GM12878 (cell line): ENCODE measurements around the gene C5AR2. TPM values are rescaled to one million over a fixed set of nuclear protein-coding genes. Genes with fewer than 3 reads are reported as not detected.

Experiments used
- ATAC-seq: fragments of 200-7000 bp; cut with Tn5 transposase; 3 replicates; pipeline ENCODE4 v1.9.1; 2020; ENCODE audit warnings: mild to moderate bottlenecking, moderate library complexity
- Bru-seq: library from RNA; stranded (reverse); fragments of 400-500 nt; gene quantifications from one replicate; lab custom pipeline; 2021; lab: Mats Ljungman, UMichigan
- BruChase-seq, 2 experiments: library from RNA; stranded (reverse); fragments of 400-500 nt; gene quantifications; one replicate each; lab custom pipeline; 2021; lab: Mats Ljungman, UMichigan
- BruUV-seq: library from RNA; stranded (reverse); fragments of 400-500 nt; replicated peaks from 2 replicates; lab custom pipeline; 2021; lab: Mats Ljungman, UMichigan
- CTCF ChIA-PET: fragments of 300-600 bp; sonication (Branson Sonifier 250); formaldehyde crosslinking; extraction: SDS; loops from one replicate; lab custom pipeline; 2021; ENCODE audit warnings: inconsistent platforms; lab: Yijun Ruan, JAX
- POLR2A ChIA-PET: fragments of 350-600 bp; formaldehyde crosslinking; extraction: SDS; loops from one replicate; lab custom pipeline; 2021; ENCODE audit warnings: inconsistent platforms; lab: Charles Lee
- RAD21 ChIA-PET: fragments of 300-600 bp; sonication (Branson Sonifier 250); formaldehyde crosslinking; loops from one replicate; lab custom pipeline; 2023; ENCODE audit warnings: antibody characterized with exemption; ENCODE audit not compliant: unreplicated experiment; lab: Charles Lee
- SMC1A ChIA-PET: fragments of 300-600 bp; sonication (Branson Sonifier 250); formaldehyde crosslinking; loops from one replicate; lab custom pipeline; 2023; ENCODE audit not compliant: unreplicated experiment, uncharacterized antibody; lab: Charles Lee
- DNase-seq: peaks from one replicate; pipeline ENCODE4 v3.0.0-alpha.2; 2011; ENCODE audit warnings: low read depth, low spot score
- FAIRE-seq: peaks from 3 replicates; lab custom pipeline; 2011; peaks lifted over from hg19 to GRCh38; lab: Jason Lieb, UNC
- H2AFZ ChIP-seq: 2 replicates; pipeline ENCODE4 v1.6.0; 2011; ENCODE audit warnings: low read depth, low read length, control low read depth; ENCODE audit not compliant: control insufficient read depth
- H3K27ac ChIP-seq: 2 replicates; pipeline ENCODE4 v1.5.1; 2011; ENCODE audit warnings: control low read depth; ENCODE audit not compliant: control insufficient read depth, insufficient read depth
- H3K27me3 ChIP-seq, 2 experiments: replicated peaks in 1 of 2; 2 replicates each; pipeline versions ENCODE4 v1.6.0 to v1.6.1; 2011; ENCODE audit warnings: low read length in 1 of 2; ENCODE audit not compliant: control insufficient read depth in 2 of 2, insufficient read depth in 2 of 2
- H3K36me3 ChIP-seq, 2 experiments: 2 replicates each; pipeline ENCODE4 v1.5.1; 2011; ENCODE audit warnings: low read length in 1 of 2; ENCODE audit not compliant: control insufficient read depth in 2 of 2, insufficient read depth in 2 of 2
- H3K4me1 ChIP-seq: 2 replicates; pipeline ENCODE4 v1.6.1; 2011; ENCODE audit warnings: mild to moderate bottlenecking, low read length, moderate library complexity, mixed read lengths; ENCODE audit not compliant: control insufficient read depth, insufficient read depth
- H3K4me2 ChIP-seq: 2 replicates; pipeline ENCODE4 v1.6.0; 2011; ENCODE audit warnings: control low read depth; ENCODE audit not compliant: control insufficient read depth, insufficient read depth
- H3K4me3 ChIP-seq: fragments of 200-600 bp; sonication (generic); 2 replicates; pipeline ENCODE4 v1.5.1; 2016
- H3K79me2 ChIP-seq: 2 replicates; pipeline ENCODE4 v1.6.0; 2011; ENCODE audit warnings: low read length; ENCODE audit not compliant: control insufficient read depth, insufficient read depth
- H3K9ac ChIP-seq: 2 replicates; pipeline ENCODE4 v1.8.0; 2011; ENCODE audit warnings: low read length, control low read depth, mixed read lengths; ENCODE audit not compliant: control insufficient read depth, insufficient read depth
- H3K9me3 ChIP-seq: replicated peaks from 3 replicates; pipeline ENCODE4 v1.5.1; 2011; ENCODE audit warnings: mild to moderate bottlenecking, low read length; ENCODE audit not compliant: control insufficient read depth, insufficient read depth
- H4K20me1 ChIP-seq: 2 replicates; pipeline ENCODE4 v1.6.0; 2011; ENCODE audit not compliant: control insufficient read depth, insufficient read depth
- ATF2 ChIP-seq: IDR thresholded peaks from 2 replicates; pipeline ENCODE4 v1.6.1; 2012; ENCODE audit warnings: low read length, inconsistent platforms
- CREM ChIP-seq: IDR thresholded peaks from 2 replicates; pipeline ENCODE4 v1.6.1; 2014; ENCODE audit warnings: antibody characterized with exemption, low read depth
- PAX5 ChIP-seq: IDR thresholded peaks from 2 replicates; pipeline ENCODE4 v1.6.1; 2011; ENCODE audit warnings: low read depth, low read length, borderline replicate concordance
- TAF1 ChIP-seq: IDR thresholded peaks from 2 replicates; pipeline ENCODE4 v1.6.1; 2011; ENCODE audit warnings: mild to moderate bottlenecking, low read depth, low read length, borderline replicate concordance
- TBL1XR1 ChIP-seq: IDR thresholded peaks from 2 replicates; pipeline ENCODE4 v1.6.1; 2012; ENCODE audit warnings: low read depth, low read length, improper control_type of control experiment
- WGBS: methylation state at CpG from one replicate; pipeline ENCODE4 v1.1.6; 2016; ENCODE audit warnings: low lambda C conversion rate; ENCODE audit not compliant: insufficient replicate concordance, insufficient coverage; ENCODE audit errors: missing lambda C conversion rate; 5-methylcytosine and 5-hydroxymethylcytosine counted together
- in situ Hi-C: fragments of 300-500 bp; cut with MboI; formaldehyde crosslinking; loops from 9 replicates; pipeline ENCODE4 v1.14.3; 2018; ENCODE audit warnings: mixed read lengths
- intact Hi-C: fragments of 100-400 bp; cut with micrococcal nuclease; formaldehyde crosslinking; loops from one replicate; pipeline ENCODE4 v1.14.2; 2022; ENCODE audit not compliant: unreplicated experiment
- long read RNA-seq, 2 experiments: library from polyadenylated mRNA; unstranded; transcript quantifications; one replicate each; pipeline ENCODE4 v2.0.0, GENCODE V29; 2019 to 2020
- polyA minus RNA-seq, 3 experiments: library from RNA; depleted of rRNA, polyadenylated mRNA; stranded (reverse); fragments of >200 nt; gene quantifications; 2 replicates each; pipeline ENCODE4 v1.2.3, GENCODE V29; 2011
- polyA plus RNA-seq, 11 experiments: library from polyadenylated mRNA; depleted of rRNA in 4 of 11; unstranded in 6 of 11; stranded (reverse) in 5 of 11; fragments of >200 nt; fragmentation: Nextera tagmentation in 4 of 11; fragmentation: Illumina TruSeq in 1 of 11; extraction: Ambion mirVana in 4 of 11; extraction: Trizol in 1 of 11; gene quantifications; 1 replicate in 1 of 11; 2 replicates in 10 of 11; pipeline versions ENCODE4 v1.2.1 to v1.2.3, GENCODE V29; 2011 to 2016; ENCODE audit warnings: inconsistent platforms in 2 of 11, missing spikeins in 2 of 11, low read depth in 1 of 11
- total RNA-seq, 4 experiments: library from RNA; depleted of rRNA in 3 of 4; stranded (reverse); fragments of >200 nt in 3 of 4; fragmentation: Illumina TruSeq in 1 of 4; extraction: Trizol in 1 of 4; gene quantifications; 2 replicates each; pipeline versions ENCODE4 v1.2.1 to v1.2.3, GENCODE V29; 2013 to 2021

C5AR2 gene
- total RNA-seq (2013; cell fraction: nucleolus; rRNA removed): not detected in 2 replicates
- 0.11 TPM in 1 of 2 replicates, not detected in the other for total RNA-seq (2014; rRNA removed)
- not detected in 2 replicates for total RNA-seq (2014; rRNA removed; fragmentation: Illumina TruSeq; extraction: Trizol)
- total RNA-seq (2021): not detected in 2 replicates
- not detected for polyA plus RNA-seq (2011; ENCODE audit: low read depth)
- polyA plus RNA-seq (2011; rRNA removed): 0.01 TPM in 1 of 2 replicates, not detected in the other
- under 0.01 TPM in 1 of 2 replicates, not detected in the other for polyA plus RNA-seq (2011; cell fraction: cytosol; rRNA removed)
- 0.10 and 0.13 TPM in 2 replicates for polyA plus RNA-seq (2011; cell fraction: nucleus; rRNA removed)
- not detected in 2 replicates for polyA plus RNA-seq (2012)
- polyA plus RNA-seq (2014; fragmentation: Illumina TruSeq; extraction: Trizol): not detected in 2 replicates
- polyA plus RNA-seq (2014; fragmentation: Nextera tagmentation; extraction: Ambion mirVana): not detected
- polyA plus RNA-seq (2014; rRNA removed): not detected in 2 replicates
- polyA plus RNA-seq (2016; fragmentation: Nextera tagmentation; extraction: Ambion mirVana): not detected
- polyA minus RNA-seq (2011; rRNA and poly(A)+ RNA removed): 0.07 TPM in 1 of 2 replicates, not detected in the other
- not detected in 2 replicates for polyA minus RNA-seq (2011; cell fraction: cytosol; rRNA and poly(A)+ RNA removed)
- polyA minus RNA-seq (2011; cell fraction: nucleus; rRNA and poly(A)+ RNA removed): not detected in 2 replicates
- Bru-seq, nascent RNA: percentile 14 among the genes with signal in this experiment
- percentile 10 among the genes with signal in this experiment for BruChase-seq, experiment 1, labeled RNA remaining after a 6-hour chase
- percentile 9 among the genes with signal in this experiment for BruChase-seq, experiment 2, labeled RNA remaining after a 2-hour chase
- long read RNA-seq, experiment 1: 0 reads
- long read RNA-seq, experiment 2: 0 reads

- Histone ChIP-seq H3K27me3 (no peaks in the 10 kb centered on the region), H3K4me3 (no peak within 1 kb of the TSS), H3K9me3 (no peaks in the 10 kb centered on the region), H3K4me1 (no peaks in the 10 kb centered on the region), H3K9ac (no peak within 1 kb of the TSS), H2AFZ (no peak within 1 kb of the TSS), H3K79me2 (no peaks in the 10 kb centered on the region), H3K36me3 (no peaks in the 10 kb centered on the region), H4K20me1 (no peaks in the 10 kb centered on the region), H3K4me2 (no peak within 1 kb of the TSS), H3K27ac (no peak within 1 kb of the TSS)
- BruUV-seq: no TSS peak
- ChIA-PET SMC1A (no interaction called here), CTCF (no interaction called here), POLR2A (no interaction called here), RAD21 (no interaction called here)
- in situ Hi-C loops: no loop called here
- DNase-seq (no peak), ATAC-seq (no peak), FAIRE-seq (no peak)
- 24% methylated on average over 18 of the region's 18 CpGs for WGBS
- intact Hi-C loops: no loop called here
- TF ChIP-seq TAF1 (no peak), CREM (no peak), PAX5 (no peak), ATF2 (no peak), TBL1XR1 (no peak)
These were observed at the start of gene C5AR2 for GRCh38 chr19:47331931-47332547. Gene C5AR2 (plus strand): TSS chr19:47332175. CDS start chr19:47340800, 8,625 bp downstream.
